NB4 (cell line): Measurements from ENCODE around the gene CBX5.
"Not testable (repeated sequence)": the region's sequence is repeated elsewhere in the genome, so short reads cannot be mapped to it uniquely, and the experiment has no call there.

ENCODE experiments used
- DNase-seq: peaks from one replicate; pipeline ENCODE4 v3.0.0; 2010; ENCODE audit warnings: low read depth
- H3K4me3 ChIP-seq: one replicate; pipeline ENCODE4 v1.5.1; 2011; ENCODE audit warnings: mild to moderate bottlenecking, low read depth, low read length, moderate library complexity
- MYC ChIP-seq: IDR thresholded peaks from 2 replicates; pipeline ENCODE4 v1.6.1; 2011; ENCODE audit warnings: low read depth, low read length
- POLR2A ChIP-seq: IDR thresholded peaks from 2 replicates; pipeline ENCODE4 v1.6.1; 2011; ENCODE audit warnings: mild to moderate bottlenecking; ENCODE audit not compliant: insufficient read length; ENCODE audit errors: extremely low read depth
- TF ChIP-seq, protein P1 (sequence below): IDR thresholded peaks from 2 replicates; pipeline ENCODE4 v1.6.1; 2011; ENCODE audit warnings: low read depth, low read length
- TF ChIP-seq, protein P2 (sequence below): IDR thresholded peaks from one replicate; pipeline ENCODE4 v1.5.1; 2012; ENCODE audit warnings: low read depth, low read length

The CBX5 gene

DNA sequence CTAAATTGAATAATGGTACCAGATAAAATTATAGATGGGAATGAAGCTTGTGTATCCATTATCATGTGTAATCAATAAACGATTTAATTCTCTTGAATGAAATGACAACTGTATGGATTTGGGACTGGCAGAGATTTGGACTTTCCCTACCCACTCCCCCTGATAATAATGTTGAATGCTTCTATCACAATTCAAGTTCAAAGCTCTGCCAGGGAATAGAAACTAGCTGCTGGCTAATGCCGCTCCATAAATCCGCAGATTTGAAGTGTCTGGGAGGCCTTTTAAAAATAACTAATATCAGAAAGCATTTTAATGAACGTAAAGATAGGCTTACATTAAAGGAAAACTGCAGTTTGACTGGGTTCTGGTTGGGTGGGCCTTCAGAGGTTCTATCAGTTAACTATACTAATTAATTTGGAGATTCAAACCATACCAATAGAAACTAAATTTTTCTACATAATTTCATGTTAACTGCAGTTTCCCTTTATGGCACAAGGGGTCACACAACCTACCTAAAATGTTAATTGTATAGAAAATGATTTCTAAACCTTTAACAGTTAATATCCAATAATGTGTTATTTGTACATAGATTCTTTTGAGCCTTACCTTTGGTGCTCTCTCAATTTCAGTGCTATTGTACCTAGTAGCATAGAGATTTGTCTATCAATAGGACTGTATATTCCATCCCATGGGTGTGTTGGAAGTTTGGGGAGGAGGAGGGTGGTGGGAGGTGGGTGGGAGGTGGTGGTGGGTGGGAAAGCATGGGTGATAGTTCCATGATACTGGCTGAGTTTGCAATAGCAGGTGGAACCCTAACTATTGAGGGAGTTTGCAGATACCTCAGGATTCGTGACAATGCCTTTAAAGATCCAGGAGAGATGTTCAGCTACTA lies 5.5 kb upstream of the CBX5 start:
- H3K4me3 ChIP-seq, result peak overlapping the region; percentile 63
- TF ChIP-seq, protein P1, sequence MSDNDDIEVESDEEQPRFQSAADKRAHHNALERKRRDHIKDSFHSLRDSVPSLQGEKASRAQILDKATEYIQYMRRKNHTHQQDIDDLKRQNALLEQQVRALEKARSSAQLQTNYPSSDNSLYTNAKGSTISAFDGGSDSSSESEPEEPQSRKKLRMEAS, result no peak
- no peak for TF ChIP-seq MYC
- TF ChIP-seq, protein P2, sequence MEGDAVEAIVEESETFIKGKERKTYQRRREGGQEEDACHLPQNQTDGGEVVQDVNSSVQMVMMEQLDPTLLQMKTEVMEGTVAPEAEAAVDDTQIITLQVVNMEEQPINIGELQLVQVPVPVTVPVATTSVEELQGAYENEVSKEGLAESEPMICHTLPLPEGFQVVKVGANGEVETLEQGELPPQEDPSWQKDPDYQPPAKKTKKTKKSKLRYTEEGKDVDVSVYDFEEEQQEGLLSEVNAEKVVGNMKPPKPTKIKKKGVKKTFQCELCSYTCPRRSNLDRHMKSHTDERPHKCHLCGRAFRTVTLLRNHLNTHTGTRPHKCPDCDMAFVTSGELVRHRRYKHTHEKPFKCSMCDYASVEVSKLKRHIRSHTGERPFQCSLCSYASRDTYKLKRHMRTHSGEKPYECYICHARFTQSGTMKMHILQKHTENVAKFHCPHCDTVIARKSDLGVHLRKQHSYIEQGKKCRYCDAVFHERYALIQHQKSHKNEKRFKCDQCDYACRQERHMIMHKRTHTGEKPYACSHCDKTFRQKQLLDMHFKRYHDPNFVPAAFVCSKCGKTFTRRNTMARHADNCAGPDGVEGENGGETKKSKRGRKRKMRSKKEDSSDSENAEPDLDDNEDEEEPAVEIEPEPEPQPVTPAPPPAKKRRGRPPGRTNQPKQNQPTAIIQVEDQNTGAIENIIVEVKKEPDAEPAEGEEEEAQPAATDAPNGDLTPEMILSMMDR, result no peak
- no peak for TF ChIP-seq POLR2A

DNA sequence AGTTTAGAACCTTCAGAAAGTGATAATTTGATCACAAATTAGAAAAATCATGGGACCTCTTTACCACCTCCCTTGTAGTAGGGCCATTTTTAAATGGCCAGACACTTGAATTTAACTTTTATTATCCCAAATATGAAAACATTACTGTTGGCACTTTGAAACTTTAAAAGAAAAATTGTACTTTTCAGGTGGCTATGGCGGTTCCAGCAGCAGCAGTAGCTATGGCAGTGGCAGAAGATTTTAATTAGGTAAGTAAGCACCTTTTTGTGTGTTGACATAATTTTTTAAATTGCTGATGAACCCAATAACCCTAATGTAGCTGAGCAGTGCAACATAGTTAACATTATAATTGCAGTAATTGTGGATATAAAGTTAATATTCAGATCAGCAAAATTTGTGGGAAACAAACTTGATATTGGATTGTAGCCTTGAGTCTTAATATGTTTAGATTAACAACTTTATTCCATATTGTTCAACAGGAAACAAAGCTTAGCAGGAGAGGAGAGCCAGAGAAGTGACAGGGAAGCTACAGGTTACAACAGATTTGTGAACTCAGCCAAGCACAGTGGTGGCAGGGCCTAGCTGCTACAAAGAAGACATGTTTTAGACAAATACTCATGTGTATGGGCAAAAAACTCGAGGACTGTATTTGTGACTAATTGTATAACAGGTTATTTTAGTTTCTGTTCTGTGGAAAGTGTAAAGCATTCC lies 4.3 kb upstream of the CBX5 start:
- peak overlapping the region; percentile 91 for H3K4me3 ChIP-seq
- not testable (repeated sequence) for DNase-seq

More for the DNA sequence above, 5.5 kb upstream of the CBX5 start:
- peak; percentile 32 for DNase-seq

DNA sequence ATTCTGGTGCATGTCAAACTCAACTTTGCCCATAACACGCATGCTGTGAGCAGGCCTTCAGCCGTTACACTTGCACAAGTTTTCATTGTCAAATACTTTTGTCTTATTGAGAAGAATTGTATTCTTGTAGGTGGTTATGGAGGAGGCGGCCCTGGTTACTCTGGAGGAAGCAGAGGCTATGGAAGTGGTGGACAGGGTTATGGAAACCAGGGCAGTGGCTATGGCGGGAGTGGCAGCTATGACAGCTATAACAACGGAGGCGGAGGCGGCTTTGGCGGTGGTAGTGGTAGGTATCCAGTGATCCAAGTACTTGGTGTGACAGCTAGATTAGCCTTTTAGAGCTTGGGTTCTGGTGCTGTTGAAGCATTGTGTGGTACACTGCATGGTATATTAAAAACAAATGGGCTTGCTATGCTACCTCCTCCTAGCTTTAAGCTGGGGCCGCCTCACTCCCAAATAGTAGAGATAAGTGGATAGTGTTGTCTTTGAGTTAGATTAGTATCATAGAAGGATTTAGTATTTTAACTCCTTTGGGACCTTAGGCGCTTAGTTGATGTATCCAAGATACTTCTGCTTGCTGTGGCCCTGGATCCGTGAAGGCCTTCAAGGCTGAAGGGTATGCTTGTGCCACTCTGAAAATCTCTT lies 3.1 kb upstream of the CBX5 start:
- TF ChIP-seq MYC, result no peak
- no peak for TF ChIP-seq POLR2A
- TF ChIP-seq, protein P2, result no peak
- TF ChIP-seq, protein P1, result no peak
- H3K4me3 ChIP-seq, result peak overlapping the region; percentile 91
- DNase-seq, result peak; percentile 52

DNA sequence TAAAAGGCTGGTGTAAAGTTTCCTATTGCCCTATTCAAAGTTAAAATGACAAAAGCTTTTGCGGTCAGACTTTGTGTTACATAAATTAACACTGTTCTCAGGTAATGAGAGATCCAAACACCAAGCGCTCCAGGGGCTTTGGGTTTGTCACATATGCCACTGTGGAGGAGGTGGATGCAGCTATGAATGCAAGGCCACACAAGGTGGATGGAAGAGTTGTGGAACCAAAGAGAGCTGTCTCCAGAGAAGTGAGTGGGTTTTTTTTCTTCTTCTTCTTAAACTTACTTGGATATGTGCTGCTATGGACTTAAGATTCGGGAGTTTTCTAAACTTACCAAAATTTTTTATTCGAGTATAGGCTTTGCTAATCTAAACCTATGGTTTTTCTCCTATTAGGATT lies 1.8 kb upstream of the CBX5 start:
- peak overlapping the region; percentile 91 for H3K4me3 ChIP-seq
- DNase-seq, result peak; percentile 24

DNA sequence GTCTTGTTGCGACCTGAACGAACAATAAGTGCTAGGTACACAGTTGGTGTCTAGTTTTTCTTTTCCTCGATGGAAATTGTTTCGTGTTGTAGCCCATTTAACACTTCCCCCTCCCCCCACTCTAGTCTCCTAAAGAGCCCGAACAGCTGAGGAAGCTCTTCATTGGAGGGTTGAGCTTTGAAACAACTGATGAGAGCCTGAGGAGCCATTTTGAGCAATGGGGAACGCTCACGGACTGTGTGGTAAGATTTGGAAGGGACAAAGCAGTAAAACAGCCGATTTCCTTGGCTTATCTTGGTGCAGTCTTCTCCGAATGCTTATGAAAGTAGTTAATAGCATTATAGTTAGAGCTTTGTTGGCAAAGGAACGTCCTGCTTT lies 1.3 kb upstream of the CBX5 start:
- DNase-seq, result not testable (repeated sequence)
- H3K4me3 ChIP-seq, result peak overlapping the region; percentile 91

DNA sequence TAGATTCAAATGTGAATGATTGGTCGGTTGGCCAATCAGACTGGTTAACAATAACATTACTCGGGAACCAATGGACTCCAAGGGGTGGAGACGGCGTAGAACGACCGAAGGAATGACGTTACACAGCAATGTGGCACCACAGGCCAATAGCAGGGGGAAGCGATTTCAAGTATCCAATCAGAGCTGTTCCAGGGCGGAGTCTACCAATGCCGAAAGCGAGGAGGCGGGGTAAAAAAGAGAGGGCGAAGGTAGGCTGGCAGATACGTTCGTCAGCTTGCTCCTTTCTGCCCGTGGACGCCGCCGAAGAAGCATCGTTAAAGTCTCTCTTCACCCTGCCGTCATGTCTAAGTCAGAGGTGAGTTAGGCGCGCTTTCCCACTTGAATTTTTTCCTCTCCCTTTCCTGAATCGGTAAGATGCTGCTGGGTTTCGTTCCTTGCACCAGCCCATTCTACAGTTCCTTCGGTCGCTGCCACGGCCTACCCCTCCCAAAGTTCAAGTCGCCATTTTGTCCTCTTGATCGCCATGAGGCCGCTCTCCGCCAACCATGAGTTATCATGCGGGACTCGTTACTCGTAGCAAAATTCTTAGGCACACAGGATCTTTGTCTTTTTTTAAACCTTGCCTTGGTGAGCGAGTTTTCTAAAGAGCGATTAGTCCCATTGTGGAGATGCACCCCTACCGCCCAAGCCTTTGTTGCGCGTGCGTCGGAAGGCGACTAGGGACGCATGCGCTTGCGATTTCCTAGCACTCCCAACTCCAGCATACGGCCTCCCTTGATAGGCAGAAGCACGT lies 742 bp upstream of the CBX5 start, which contains the start of gene HNRNPA1:
HNRNPA1 (plus strand) TSS at position 259 of the 793 bp plus-strand sequence; CDS start at position 341, 82 bp downstream.
- DNase-seq, result peak; percentile 100
- TF ChIP-seq, protein P1, result peak; percentile 91
- TF ChIP-seq MYC, result peak; percentile 97
- peak; percentile 98 for TF ChIP-seq POLR2A
- TF ChIP-seq, protein P2, result no peak
- peak within 1 kb of the TSS; percentile 91 for H3K4me3 ChIP-seq

DNA sequence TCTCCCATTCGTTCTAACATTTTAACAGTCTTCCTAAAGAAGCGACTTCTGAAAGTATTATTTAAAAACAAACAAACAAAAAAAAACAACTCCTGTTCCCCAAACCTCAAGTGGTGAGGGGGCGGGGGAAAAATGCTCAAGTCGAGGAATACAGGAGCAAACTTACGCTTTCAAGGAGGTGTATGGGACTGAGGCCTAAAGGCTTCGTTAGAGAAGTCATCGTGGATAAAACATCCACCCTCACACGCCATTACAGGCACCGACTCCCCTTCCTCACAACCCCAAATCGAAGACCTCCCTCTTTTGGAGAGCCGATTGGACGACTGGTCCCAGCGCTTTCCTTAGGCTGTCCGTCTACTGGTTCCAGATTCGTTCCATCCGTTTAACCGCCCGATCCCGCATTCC lies 693 bp downstream of the CBX5 start:
- TF ChIP-seq, protein P2, result no peak
- TF ChIP-seq POLR2A, result no peak
- TF ChIP-seq, protein P1, result no peak

More for the DNA sequence above, 693 bp downstream of the CBX5 start:
- no peak for DNase-seq
- peak overlapping the region; percentile 91 for H3K4me3 ChIP-seq
